ENCODE data around the gene CRB1. TPM values are rescaled to one million over a fixed set of nuclear protein-coding genes. Genes with fewer than 3 reads are reported as not detected.
A peak's percentile ranks its signal among the peaks of the same experiment; 100 is the strongest.

CRB1 gene
- total and polyA plus RNA-seq, 4 donors = 0.03 to 0.55 (median 0.30) TPM

- H3K36me3 ChIP-seq (ENCODE audit: control insufficient read depth in 4 of 4, insufficient read depth in 4 of 4, low read length in 4 of 4) = no peaks in the 10 kb centered on the region
- WGBS, 2 donors = 88 to 96% methylated on average over 5 of the region's 5 CpGs
- H3K27me3 ChIP-seq (ENCODE audit: control insufficient read depth in 3 of 3, insufficient read depth in 3 of 3, low read length in 2 of 3) = no peaks in the 10 kb centered on the region
- H3K9ac ChIP-seq (ENCODE audit: insufficient read depth in 1 of 2, low read length in 2 of 2) = no peak overlapping the region
- H3K4me3 ChIP-seq = no peak overlapping the region
- ATAC-seq (ENCODE audit: insufficient read depth, low FRiP score) (no peak), DNase-seq (no peak)
- peaks cover 0 to 19% (median 0%) of the 10 kb centered on the region in 5 donors for H3K4me1 ChIP-seq (ENCODE audit: control insufficient read depth in 5 of 5, insufficient read depth in 5 of 5, low read length in 5 of 5)
- no peak overlapping the region for H3K27ac ChIP-seq (ENCODE audit: low read depth in 1 of 2, low read length in 1 of 2)
- no peak for TF ChIP-seq CTCF (IDR thresholded peaks at IDR 0.05; ENCODE audit: control extremely low read depth, extremely low read depth)
- no peaks in the 10 kb centered on the region for H3K9me3 ChIP-seq (ENCODE audit: control insufficient read depth in 4 of 4, insufficient read depth in 3 of 4, low read length in 3 of 4)
Observed at GRCh38 chr1:197462539-197462938, 194.5 kb downstream of the CRB1 start.

- H3K27me3 ChIP-seq (ENCODE audit: control insufficient read depth in 3 of 3, insufficient read depth in 3 of 3, low read length in 2 of 3) = no peaks in the 10 kb centered on the region
- no peak overlapping the region for H3K9ac ChIP-seq (ENCODE audit: insufficient read depth in 1 of 2, low read length in 2 of 2)
- no peak overlapping the region for H3K4me3 ChIP-seq
- H3K4me1 ChIP-seq (ENCODE audit: control insufficient read depth in 5 of 5, insufficient read depth in 5 of 5, low read length in 5 of 5) = peaks cover 0 to 19% (median 0%) of the 10 kb centered on the region in 5 donors
- no peak for TF ChIP-seq CTCF (IDR thresholded peaks at IDR 0.05; ENCODE audit: control extremely low read depth, extremely low read depth)
- DNase-seq (peak in 1 of 3 donors; percentile 22), ATAC-seq (ENCODE audit: insufficient read depth, low FRiP score) (no peak)
- no peak overlapping the region for H3K27ac ChIP-seq (ENCODE audit: low read depth in 1 of 2, low read length in 1 of 2)
- no peaks in the 10 kb centered on the region for H3K9me3 ChIP-seq (ENCODE audit: control insufficient read depth in 4 of 4, insufficient read depth in 3 of 4, low read length in 3 of 4)
- H3K36me3 ChIP-seq (ENCODE audit: control insufficient read depth in 4 of 4, insufficient read depth in 4 of 4, low read length in 4 of 4) = no peaks in the 10 kb centered on the region
Observed at GRCh38 chr1:197463142-197463541, 195.1 kb downstream of the CRB1 start.

GRCh38 chr1:197464044-197464443 is 196.0 kb downstream of the CRB1 start:
- Histone ChIP-seq H3K27ac (ENCODE audit: low read depth in 1 of 2, low read length in 1 of 2) (no peak overlapping the region), H3K9ac (ENCODE audit: insufficient read depth in 1 of 2, low read length in 2 of 2) (no peak overlapping the region), H3K4me1 (ENCODE audit: control insufficient read depth in 5 of 5, insufficient read depth in 5 of 5, low read length in 5 of 5) (peaks cover 0 to 19% (median 0%) of the 10 kb centered on the region in 5 donors), H3K9me3 (ENCODE audit: control insufficient read depth in 4 of 4, insufficient read depth in 3 of 4, low read length in 3 of 4) (no peaks in the 10 kb centered on the region), H3K36me3 (ENCODE audit: control insufficient read depth in 4 of 4, insufficient read depth in 4 of 4, low read length in 4 of 4) (no peaks in the 10 kb centered on the region), H3K4me3 (no peak overlapping the region), H3K27me3 (ENCODE audit: control insufficient read depth in 3 of 3, insufficient read depth in 3 of 3, low read length in 2 of 3) (no peaks in the 10 kb centered on the region)
- ATAC-seq (ENCODE audit: insufficient read depth, low FRiP score) (peak; percentile 34), DNase-seq (peak; percentile 86 to 97 (median 97))
- TF ChIP-seq CTCF (IDR thresholded peaks at IDR 0.05; ENCODE audit: control extremely low read depth, extremely low read depth) = no peak
- WGBS, 2 donors = 20 to 29% methylated on average over 7 of the region's 7 CpGs

All from lung (tissue), 12 donors.